Lower lobe of right lung (tissue), 2 donors: ENCODE data around the gene SGPL1. TPM values are rescaled to one million over a fixed set of nuclear protein-coding genes. Genes with fewer than 3 reads are reported as not detected.
A peak's percentile ranks its signal among the peaks of the same experiment; 100 is the strongest.

Experiments
- ATAC-seq, 2 donors: fragments of 200-7000 bp; cut with Tn5 transposase; one replicate each; pipeline ENCODE4 v1.9.1; 2020 to 2022; ENCODE audit warnings: mild to moderate bottlenecking in 2 of 2, moderate library complexity in 2 of 2
- DNase-seq: peaks from one replicate; pipeline ENCODE4 v3.0.0-alpha.2; 2020
- H3K27ac ChIP-seq: fragments of 200-600 bp; one replicate; pipeline ENCODE4 v1.8.0; 2022
- H3K27me3 ChIP-seq: fragments of 200-600 bp; one replicate; pipeline ENCODE4 v1.8.0; 2022; ENCODE audit warnings: low read depth
- H3K36me3 ChIP-seq: fragments of 200-600 bp; one replicate; pipeline ENCODE4 v1.8.0; 2022; ENCODE audit warnings: mild to moderate bottlenecking
- H3K4me1 ChIP-seq: fragments of 200-600 bp; one replicate; pipeline ENCODE4 v1.8.0; 2022
- H3K4me3 ChIP-seq: fragments of 200-600 bp; one replicate; pipeline ENCODE4 v1.8.0; 2022; ENCODE audit warnings: mild to moderate bottlenecking
- H3K9me3 ChIP-seq: fragments of 200-600 bp; one replicate; pipeline ENCODE4 v1.8.0; 2022
- intact Hi-C: fragments of 100-400 bp; cut with DNase I; formaldehyde crosslinking; loops from one replicate; pipeline ENCODE4 v1.11.0; 2022
- total RNA-seq: library from RNA; stranded (reverse); fragmentation: NEBNext Ultra II Directional; extraction: Animal tissue kit (Norgen Biotek cat#: 25700); gene quantifications from one replicate; pipeline ENCODE4 v1.2.1, GENCODE V29; 2021
- TF ChIP-seq, protein P1 (sequence below): fragments of 200-600 bp; IDR thresholded peaks from one replicate; pipeline ENCODE4 v1.8.0; 2022; ENCODE audit warnings: antibody characterized with exemption, mild to moderate bottlenecking
- donor health status: DM: no; HTN: yes; CAD: no; lungs with severe emphysema.

SGPL1 gene
- total RNA-seq, 1 donor from 2014 or later = 41.2 TPM

GRCh38 chr10:70795613-70796012 is 20.1 kb upstream of the SGPL1 start:
- TF ChIP-seq, protein P1, sequence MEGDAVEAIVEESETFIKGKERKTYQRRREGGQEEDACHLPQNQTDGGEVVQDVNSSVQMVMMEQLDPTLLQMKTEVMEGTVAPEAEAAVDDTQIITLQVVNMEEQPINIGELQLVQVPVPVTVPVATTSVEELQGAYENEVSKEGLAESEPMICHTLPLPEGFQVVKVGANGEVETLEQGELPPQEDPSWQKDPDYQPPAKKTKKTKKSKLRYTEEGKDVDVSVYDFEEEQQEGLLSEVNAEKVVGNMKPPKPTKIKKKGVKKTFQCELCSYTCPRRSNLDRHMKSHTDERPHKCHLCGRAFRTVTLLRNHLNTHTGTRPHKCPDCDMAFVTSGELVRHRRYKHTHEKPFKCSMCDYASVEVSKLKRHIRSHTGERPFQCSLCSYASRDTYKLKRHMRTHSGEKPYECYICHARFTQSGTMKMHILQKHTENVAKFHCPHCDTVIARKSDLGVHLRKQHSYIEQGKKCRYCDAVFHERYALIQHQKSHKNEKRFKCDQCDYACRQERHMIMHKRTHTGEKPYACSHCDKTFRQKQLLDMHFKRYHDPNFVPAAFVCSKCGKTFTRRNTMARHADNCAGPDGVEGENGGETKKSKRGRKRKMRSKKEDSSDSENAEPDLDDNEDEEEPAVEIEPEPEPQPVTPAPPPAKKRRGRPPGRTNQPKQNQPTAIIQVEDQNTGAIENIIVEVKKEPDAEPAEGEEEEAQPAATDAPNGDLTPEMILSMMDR = no peak
- no peak for DNase-seq
- Histone ChIP-seq H3K36me3 (no peaks in the 10 kb centered on the region), H3K9me3 (no peaks in the 10 kb centered on the region), H3K4me1 (no peaks in the 10 kb centered on the region), H3K27ac (no peak overlapping the region), H3K4me3 (no peak overlapping the region), H3K27me3 (peaks cover 6% of the 10 kb centered on the region)
- no peak for ATAC-seq
- intact Hi-C loops = no loop called here

DNA sequence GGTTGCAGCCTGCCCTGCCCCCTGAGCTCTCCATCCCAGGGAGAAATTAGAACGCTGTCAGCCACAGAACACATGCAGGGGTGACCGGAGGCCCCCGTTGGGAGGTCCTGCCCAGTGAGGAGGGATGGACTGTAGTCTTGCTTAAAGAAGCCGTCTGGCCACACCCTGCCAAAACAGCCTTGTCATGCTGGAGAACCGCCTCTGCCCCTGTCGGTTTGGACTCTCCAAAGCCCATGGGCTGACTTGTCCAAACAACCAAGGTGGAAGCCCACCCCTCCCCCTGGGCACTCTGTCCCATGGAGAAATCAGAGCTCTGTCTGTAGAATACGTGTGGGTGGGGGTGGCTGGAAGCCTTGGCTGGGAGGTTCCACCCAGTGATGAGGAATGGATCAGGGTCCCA is 17.9 kb upstream of the SGPL1 start:
- TF ChIP-seq, protein P1 = no peak
- ATAC-seq (no peak), DNase-seq (no peak)
- Histone ChIP-seq H3K4me3 (no peak overlapping the region), H3K27me3 (peaks cover 6% of the 10 kb centered on the region), H3K27ac (no peak overlapping the region), H3K36me3 (no peaks in the 10 kb centered on the region), H3K4me1 (no peaks in the 10 kb centered on the region), H3K9me3 (no peaks in the 10 kb centered on the region)
- intact Hi-C loops = no loop called here

GRCh38 chr10:70799124-70799523 is 16.6 kb upstream of the SGPL1 start:
- H3K9me3 ChIP-seq = no peaks in the 10 kb centered on the region
- H3K4me3 ChIP-seq = no peak overlapping the region
- ATAC-seq = no peak
- intact Hi-C loops = no loop called here
- H3K36me3 ChIP-seq = no peaks in the 10 kb centered on the region
- TF ChIP-seq, protein P1 = no peak
- no peak overlapping the region for H3K27ac ChIP-seq
- no peaks in the 10 kb centered on the region for H3K4me1 ChIP-seq
- DNase-seq = no peak
- H3K27me3 ChIP-seq = peaks cover 6% of the 10 kb centered on the region

DNA sequence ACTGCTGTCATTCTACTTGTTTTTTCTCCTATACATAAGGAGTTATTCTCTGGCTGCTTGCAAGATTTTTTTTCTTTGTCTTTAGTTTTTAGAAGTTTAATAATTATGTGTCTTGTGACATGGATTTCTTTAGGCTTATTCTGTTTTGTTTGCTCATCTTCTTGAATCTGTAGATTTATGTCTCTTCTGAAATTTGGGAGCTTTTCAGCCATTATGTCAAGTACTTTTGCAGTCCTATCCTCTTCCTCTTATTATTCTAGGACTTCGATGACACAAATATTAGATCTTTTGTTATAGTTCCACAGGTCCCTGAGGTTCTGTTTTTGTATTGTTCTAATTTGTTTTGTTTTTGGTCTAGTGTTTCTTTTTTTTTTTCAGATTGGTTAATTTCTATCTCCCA is 13.9 kb upstream of the SGPL1 start:
- Histone ChIP-seq H3K27me3 (peaks cover 6% of the 10 kb centered on the region), H3K27ac (no peak overlapping the region), H3K36me3 (no peaks in the 10 kb centered on the region), H3K4me3 (no peak overlapping the region), H3K4me1 (no peaks in the 10 kb centered on the region), H3K9me3 (no peaks in the 10 kb centered on the region)
- TF ChIP-seq, protein P1 = no peak
- DNase-seq (no peak), ATAC-seq (no peak)
- intact Hi-C loops = no loop called here

GRCh38 chr10:70803775-70804420 is 11.8 kb upstream of the SGPL1 start:
- Histone ChIP-seq H3K36me3 (no peaks in the 10 kb centered on the region), H3K27me3 (no peaks in the 10 kb centered on the region), H3K27ac (no peak overlapping the region), H3K9me3 (no peaks in the 10 kb centered on the region), H3K4me3 (no peak overlapping the region), H3K4me1 (no peaks in the 10 kb centered on the region)
- DNase-seq (no peak), ATAC-seq (peak in 1 of 2 donors; percentile 21)
- intact Hi-C loops = no loop called here
- TF ChIP-seq, protein P1 = no peak
